ENCODE data around the gene MAB21L3. TPM values are rescaled to one million over a fixed set of nuclear protein-coding genes. Genes with fewer than 3 reads are reported as not detected.

MAB21L3 gene
- total RNA-seq, 1 donor from 2014 or later, result not detected

- DNase-seq (ENCODE audit: extremely low spot score, unreplicated experiment), result no peak
- Mint-ChIP-seq H3K9me3 (ENCODE audit: unreplicated experiment) (no peaks in the 10 kb centered on the region), H3K27me3 (ENCODE audit: unreplicated experiment) (peaks cover 3% of the 10 kb centered on the region), H3K4me3 (ENCODE audit: unreplicated experiment) (no peak overlapping the region), H3K4me1 (ENCODE audit: unreplicated experiment) (no peaks in the 10 kb centered on the region), H3K36me3 (ENCODE audit: unreplicated experiment) (peaks cover 4% of the 10 kb centered on the region), H3K27ac (ENCODE audit: unreplicated experiment) (no peak overlapping the region)
- TF ChIP-seq, protein P1, sequence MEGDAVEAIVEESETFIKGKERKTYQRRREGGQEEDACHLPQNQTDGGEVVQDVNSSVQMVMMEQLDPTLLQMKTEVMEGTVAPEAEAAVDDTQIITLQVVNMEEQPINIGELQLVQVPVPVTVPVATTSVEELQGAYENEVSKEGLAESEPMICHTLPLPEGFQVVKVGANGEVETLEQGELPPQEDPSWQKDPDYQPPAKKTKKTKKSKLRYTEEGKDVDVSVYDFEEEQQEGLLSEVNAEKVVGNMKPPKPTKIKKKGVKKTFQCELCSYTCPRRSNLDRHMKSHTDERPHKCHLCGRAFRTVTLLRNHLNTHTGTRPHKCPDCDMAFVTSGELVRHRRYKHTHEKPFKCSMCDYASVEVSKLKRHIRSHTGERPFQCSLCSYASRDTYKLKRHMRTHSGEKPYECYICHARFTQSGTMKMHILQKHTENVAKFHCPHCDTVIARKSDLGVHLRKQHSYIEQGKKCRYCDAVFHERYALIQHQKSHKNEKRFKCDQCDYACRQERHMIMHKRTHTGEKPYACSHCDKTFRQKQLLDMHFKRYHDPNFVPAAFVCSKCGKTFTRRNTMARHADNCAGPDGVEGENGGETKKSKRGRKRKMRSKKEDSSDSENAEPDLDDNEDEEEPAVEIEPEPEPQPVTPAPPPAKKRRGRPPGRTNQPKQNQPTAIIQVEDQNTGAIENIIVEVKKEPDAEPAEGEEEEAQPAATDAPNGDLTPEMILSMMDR (IDR thresholded peaks at IDR 0.05), result no peak
Observed at GRCh38 chr1:116075575-116075974, 35.6 kb upstream of the MAB21L3 start.

- TF ChIP-seq, protein P1 (IDR thresholded peaks at IDR 0.05), result no peak
- peaks cover 3% of the 10 kb centered on the region for H3K27me3 Mint-ChIP-seq (ENCODE audit: unreplicated experiment)
- H3K4me1 Mint-ChIP-seq (ENCODE audit: unreplicated experiment), result no peaks in the 10 kb centered on the region
- H3K4me3 Mint-ChIP-seq (ENCODE audit: unreplicated experiment), result no peak overlapping the region
- H3K36me3 Mint-ChIP-seq (ENCODE audit: unreplicated experiment), result peaks cover 4% of the 10 kb centered on the region
- DNase-seq (ENCODE audit: extremely low spot score, unreplicated experiment), result no peak
- no peak overlapping the region for H3K27ac Mint-ChIP-seq (ENCODE audit: unreplicated experiment)
- no peaks in the 10 kb centered on the region for H3K9me3 Mint-ChIP-seq (ENCODE audit: unreplicated experiment)
Observed at GRCh38 chr1:116075990-116076389, 35.2 kb upstream of the MAB21L3 start.

GRCh38 chr1:116076831-116077230 is 34.4 kb upstream of the MAB21L3 start:
- TF ChIP-seq, protein P1 (IDR thresholded peaks at IDR 0.05), result no peak
- Mint-ChIP-seq H3K27me3 (ENCODE audit: unreplicated experiment) (peaks cover 3% of the 10 kb centered on the region), H3K27ac (ENCODE audit: unreplicated experiment) (no peak overlapping the region), H3K9me3 (ENCODE audit: unreplicated experiment) (no peaks in the 10 kb centered on the region), H3K36me3 (ENCODE audit: unreplicated experiment) (peaks cover 3% of the 10 kb centered on the region), H3K4me1 (ENCODE audit: unreplicated experiment) (no peaks in the 10 kb centered on the region), H3K4me3 (ENCODE audit: unreplicated experiment) (no peak overlapping the region)
- DNase-seq (ENCODE audit: extremely low spot score, unreplicated experiment), result no peak

DNA sequence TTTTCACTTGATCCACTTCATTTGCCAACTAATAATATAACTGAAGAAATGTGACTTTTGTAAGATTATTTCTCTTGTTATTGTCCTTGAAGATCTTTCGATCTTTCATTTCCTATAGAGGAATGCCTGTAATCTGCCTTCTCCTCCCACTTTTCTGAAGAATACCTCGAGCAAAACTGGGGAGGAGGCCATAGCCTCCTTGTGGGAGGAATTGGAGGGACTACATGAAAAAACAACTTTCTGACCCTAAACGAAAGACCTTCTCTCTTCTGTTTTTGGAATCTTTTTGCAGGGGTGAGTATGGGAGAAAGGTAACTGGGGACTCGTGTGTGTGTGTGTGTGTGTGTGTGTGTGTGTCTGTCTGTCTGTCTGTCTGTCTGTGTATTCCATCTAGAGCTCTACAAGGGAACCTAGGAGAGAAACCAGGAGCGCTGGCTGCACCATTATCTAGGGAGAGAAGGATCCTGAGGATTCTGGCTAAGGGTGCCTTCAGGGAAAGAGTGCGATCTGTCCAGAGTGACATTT is 32.4 kb upstream of the MAB21L3 start:
- H3K9me3 Mint-ChIP-seq (ENCODE audit: unreplicated experiment), result no peaks in the 10 kb centered on the region
- no peaks in the 10 kb centered on the region for H3K4me1 Mint-ChIP-seq (ENCODE audit: unreplicated experiment)
- no peak overlapping the region for H3K27ac Mint-ChIP-seq (ENCODE audit: unreplicated experiment)
- no peak overlapping the region for H3K4me3 Mint-ChIP-seq (ENCODE audit: unreplicated experiment)
- H3K36me3 Mint-ChIP-seq (ENCODE audit: unreplicated experiment), result peaks cover 2% of the 10 kb centered on the region
- DNase-seq (ENCODE audit: extremely low spot score, unreplicated experiment), result no peak
- H3K27me3 Mint-ChIP-seq (ENCODE audit: unreplicated experiment), result peaks cover 14% of the 10 kb centered on the region
- TF ChIP-seq, protein P1 (IDR thresholded peaks at IDR 0.05), result no peak

GRCh38 chr1:116087628-116088027 is 23.6 kb upstream of the MAB21L3 start:
- Mint-ChIP-seq H3K27me3 (ENCODE audit: unreplicated experiment) (peaks cover 24% of the 10 kb centered on the region), H3K36me3 (ENCODE audit: unreplicated experiment) (peaks cover 5% of the 10 kb centered on the region), H3K4me1 (ENCODE audit: unreplicated experiment) (no peaks in the 10 kb centered on the region), H3K27ac (ENCODE audit: unreplicated experiment) (no peak overlapping the region), H3K9me3 (ENCODE audit: unreplicated experiment) (peaks cover 32% of the 10 kb centered on the region), H3K4me3 (ENCODE audit: unreplicated experiment) (no peak overlapping the region)
- DNase-seq (ENCODE audit: extremely low spot score, unreplicated experiment), result no peak
- TF ChIP-seq, protein P1 (IDR thresholded peaks at IDR 0.05), result no peak

Data from osteocyte (in vitro differentiated cells).